Central memory CD8-positive, alpha-beta T cell (primary cell): Measurements from ENCODE around the gene DSCAML1.

Experiments used
- ATAC-seq: fragments of 150-1000 bp; cut with Tn5 transposase; replicated peaks from 2 replicates; pipeline ENCODE4 v1.10.0; 2022; ENCODE audit warnings: mild to moderate bottlenecking, moderate FRiP score, moderate number of reproducible peaks; ENCODE audit not compliant: poor library complexity, severe bottlenecking; ENCODE audit errors: extremely low read depth
- DNase-seq, 2 donors: peaks; one replicate each; pipeline ENCODE4 v3.0.0; 2021; ENCODE audit warnings: low spot score in 2 of 2
- H3K27ac Mint-ChIP-seq: one replicate; pipeline ENCODE4 v1.8.0; 2022; ENCODE audit warnings: low read depth, mild to moderate bottlenecking, moderate library complexity, mixed read lengths
- H3K27me3 Mint-ChIP-seq: one replicate; pipeline ENCODE4 v1.8.0; 2022; ENCODE audit warnings: mixed read lengths
- H3K36me3 Mint-ChIP-seq: one replicate; pipeline ENCODE4 v1.8.0; 2022; ENCODE audit warnings: mild to moderate bottlenecking, moderate library complexity, mixed read lengths; ENCODE audit not compliant: insufficient read depth
- H3K4me1 Mint-ChIP-seq: one replicate; pipeline ENCODE4 v1.8.0; 2022; ENCODE audit warnings: mixed read lengths
- H3K4me3 Mint-ChIP-seq: one replicate; pipeline ENCODE4 v1.8.0; 2022; ENCODE audit warnings: mild to moderate bottlenecking, moderate library complexity, mixed read lengths
- H3K9me3 Mint-ChIP-seq: one replicate; pipeline ENCODE4 v1.8.0; 2022; ENCODE audit warnings: mixed read lengths

Gene DSCAML1

DNA sequence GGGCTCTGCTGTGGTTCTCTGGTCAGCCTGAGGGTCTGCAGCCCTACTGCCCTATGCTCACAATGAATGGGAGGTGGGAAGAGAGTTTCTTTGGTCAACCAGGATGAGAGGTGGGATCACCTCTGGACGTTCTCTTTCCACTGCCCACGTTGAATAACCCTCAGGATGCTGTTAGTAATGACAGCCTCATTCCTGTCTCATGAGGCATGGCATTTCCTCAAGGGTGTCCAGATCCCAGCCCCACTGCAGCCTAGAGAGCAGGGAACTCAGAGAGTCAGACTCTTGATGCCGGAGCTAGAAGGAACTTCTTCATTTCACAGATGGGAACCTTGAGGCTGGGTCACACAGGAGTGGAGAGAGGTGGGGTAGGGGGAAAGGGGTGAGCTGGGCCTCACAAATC lies 273.3 kb downstream of the DSCAML1 start:
- H3K27me3 Mint-ChIP-seq = peaks cover 13% of the 10 kb centered on the region
- H3K9me3 Mint-ChIP-seq = no peaks in the 10 kb centered on the region
- no peak for DNase-seq
- no peak overlapping the region for H3K4me3 Mint-ChIP-seq
- no peaks in the 10 kb centered on the region for H3K4me1 Mint-ChIP-seq
- no peak overlapping the region for H3K27ac Mint-ChIP-seq
- ATAC-seq = no peak
- H3K36me3 Mint-ChIP-seq = no peaks in the 10 kb centered on the region

GRCh38 chr11:117521974-117522373 lies 275.0 kb downstream of the DSCAML1 start:
- H3K9me3 Mint-ChIP-seq = no peaks in the 10 kb centered on the region
- no peak for DNase-seq
- no peaks in the 10 kb centered on the region for H3K36me3 Mint-ChIP-seq
- peaks cover 6% of the 10 kb centered on the region for H3K27me3 Mint-ChIP-seq
- no peak for ATAC-seq
- H3K4me3 Mint-ChIP-seq = no peak overlapping the region
- no peaks in the 10 kb centered on the region for H3K4me1 Mint-ChIP-seq
- no peak overlapping the region for H3K27ac Mint-ChIP-seq

DNA sequence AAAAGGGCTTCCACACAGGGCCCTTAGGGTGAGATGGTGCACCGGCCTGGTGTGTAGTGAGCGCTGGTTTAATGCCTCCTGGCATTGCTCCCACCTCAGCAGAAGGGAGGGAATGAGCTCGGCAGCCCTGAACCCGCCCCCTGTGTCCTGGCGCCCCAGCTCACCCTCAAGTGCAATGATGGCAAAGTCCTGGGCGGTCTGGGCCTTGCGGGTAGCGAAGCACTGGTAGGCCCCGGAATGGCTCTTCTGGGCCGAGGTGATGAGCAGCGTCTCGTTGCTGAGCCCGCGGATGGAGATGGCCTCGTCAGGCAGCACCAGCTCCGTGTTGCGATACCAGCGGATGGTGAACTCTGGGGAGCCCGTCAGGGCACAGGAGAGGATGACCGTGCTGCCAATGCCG lies 276.1 kb downstream of the DSCAML1 start:
- ATAC-seq = no peak
- Mint-ChIP-seq H3K36me3 (no peaks in the 10 kb centered on the region), H3K4me3 (no peak overlapping the region), H3K4me1 (no peaks in the 10 kb centered on the region), H3K27ac (no peak overlapping the region), H3K27me3 (peaks cover 13% of the 10 kb centered on the region), H3K9me3 (no peaks in the 10 kb centered on the region)
- DNase-seq = no peak

DNA sequence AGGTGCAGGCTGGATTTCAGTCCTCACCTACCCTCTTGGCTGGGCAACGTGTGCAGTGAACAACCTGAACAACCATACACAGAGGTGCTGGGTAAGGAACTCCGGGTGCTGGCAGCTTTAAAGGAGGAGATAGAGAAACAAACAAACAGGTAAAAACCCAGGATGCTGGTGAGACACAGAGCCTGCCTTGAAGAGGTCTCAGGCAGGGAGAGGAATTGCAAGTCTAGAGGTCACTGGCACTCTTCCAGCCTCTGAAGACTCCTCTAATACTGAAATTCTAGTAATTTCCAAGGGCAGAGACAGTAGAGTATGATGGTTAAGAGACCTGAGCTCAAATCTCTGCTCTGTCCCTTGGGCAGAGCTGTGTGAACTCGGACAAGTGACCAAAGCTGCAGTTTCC lies 276.8 kb downstream of the DSCAML1 start:
- ATAC-seq = no peak
- Mint-ChIP-seq H3K36me3 (no peaks in the 10 kb centered on the region), H3K9me3 (no peaks in the 10 kb centered on the region), H3K27ac (no peak overlapping the region), H3K4me3 (no peak overlapping the region), H3K27me3 (peaks cover 15% of the 10 kb centered on the region), H3K4me1 (no peaks in the 10 kb centered on the region)
- no peak for DNase-seq

DNA sequence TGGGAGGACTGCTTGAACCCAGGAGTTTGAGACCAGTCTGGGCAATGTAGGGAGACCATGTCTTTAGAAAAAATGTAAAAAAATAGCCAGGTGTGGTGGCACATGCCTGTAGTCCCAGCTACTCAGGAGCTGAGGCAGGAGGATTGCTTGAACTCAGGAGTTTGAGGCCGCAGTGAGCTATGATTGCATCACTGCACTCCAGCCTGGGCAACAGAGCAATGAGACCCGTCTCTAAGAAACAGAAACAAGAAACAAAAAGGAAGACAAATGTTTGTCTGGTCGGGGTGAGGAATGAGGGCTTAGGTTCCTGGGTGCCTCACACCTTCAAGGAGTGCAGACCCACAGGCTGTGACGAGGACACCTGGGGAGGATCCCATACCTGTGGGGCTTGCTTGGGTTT lies 277.4 kb downstream of the DSCAML1 start:
- no peak for DNase-seq
- no peaks in the 10 kb centered on the region for H3K9me3 Mint-ChIP-seq
- no peaks in the 10 kb centered on the region for H3K4me1 Mint-ChIP-seq

DNA sequence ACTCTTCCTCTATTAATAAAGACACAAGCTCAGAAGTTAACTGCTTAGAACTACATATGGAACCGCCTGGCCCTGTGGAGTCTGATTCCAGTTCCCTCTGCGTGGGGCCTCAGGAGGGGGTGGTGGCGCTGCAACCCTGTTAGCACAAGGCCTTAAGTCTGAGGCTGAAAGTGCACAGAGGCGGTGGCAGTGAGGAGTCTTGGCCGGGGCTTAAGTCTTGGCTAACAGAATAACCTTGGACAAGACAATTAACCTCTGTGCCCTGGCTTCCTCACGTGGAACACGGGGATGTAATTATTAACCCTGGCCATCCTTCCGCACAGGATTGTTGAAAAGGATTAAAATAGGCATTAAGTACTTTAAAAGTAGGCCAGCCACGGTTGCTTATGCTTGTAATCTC lies 277.8 kb downstream of the DSCAML1 start:
- Mint-ChIP-seq H3K9me3 (no peaks in the 10 kb centered on the region), H3K4me3 (no peak overlapping the region), H3K27me3 (peaks cover 24% of the 10 kb centered on the region), H3K36me3 (no peaks in the 10 kb centered on the region), H3K4me1 (no peaks in the 10 kb centered on the region), H3K27ac (no peak overlapping the region)
- ATAC-seq (no peak), DNase-seq (no peak)

More for the DNA sequence above, 277.4 kb downstream of the DSCAML1 start:
- Mint-ChIP-seq H3K4me3 (no peak overlapping the region), H3K27me3 (peaks cover 20% of the 10 kb centered on the region), H3K27ac (no peak overlapping the region), H3K36me3 (no peaks in the 10 kb centered on the region)
- ATAC-seq = no peak

- Mint-ChIP-seq H3K27ac (no peak overlapping the region), H3K9me3 (no peaks in the 10 kb centered on the region), H3K4me3 (no peak overlapping the region), H3K4me1 (no peaks in the 10 kb centered on the region), H3K27me3 (peaks cover 30% of the 10 kb centered on the region), H3K36me3 (no peaks in the 10 kb centered on the region)
- ATAC-seq = no peak
- DNase-seq = no peak
Observed at GRCh38 chr11:117518455-117518854, 278.6 kb downstream of the DSCAML1 start.

DNA sequence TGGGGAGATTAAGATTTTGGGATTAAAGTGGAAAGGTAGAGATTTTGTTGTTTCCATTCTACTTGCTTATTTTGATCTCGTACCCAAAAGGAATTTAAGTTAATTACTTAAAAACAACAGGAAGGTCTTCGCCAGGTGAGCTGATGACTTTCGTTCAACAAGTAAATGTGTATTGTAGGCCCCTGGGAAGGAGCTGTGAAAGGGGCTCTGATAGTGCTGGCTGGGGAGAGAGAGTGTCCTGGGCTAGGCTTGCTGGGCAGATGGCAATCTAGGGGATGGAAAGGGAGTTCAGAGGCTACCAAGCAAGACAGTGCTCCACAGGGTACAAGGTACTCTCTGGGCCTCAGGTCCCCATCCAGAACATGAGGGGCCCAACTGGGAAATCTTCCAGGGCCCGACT lies 279.9 kb downstream of the DSCAML1 start:
- Mint-ChIP-seq H3K9me3 (no peaks in the 10 kb centered on the region), H3K27me3 (peaks cover 31% of the 10 kb centered on the region), H3K4me3 (no peak overlapping the region), H3K36me3 (no peaks in the 10 kb centered on the region), H3K27ac (no peak overlapping the region), H3K4me1 (no peaks in the 10 kb centered on the region)
- ATAC-seq = no peak
- DNase-seq = no peak

DNA sequence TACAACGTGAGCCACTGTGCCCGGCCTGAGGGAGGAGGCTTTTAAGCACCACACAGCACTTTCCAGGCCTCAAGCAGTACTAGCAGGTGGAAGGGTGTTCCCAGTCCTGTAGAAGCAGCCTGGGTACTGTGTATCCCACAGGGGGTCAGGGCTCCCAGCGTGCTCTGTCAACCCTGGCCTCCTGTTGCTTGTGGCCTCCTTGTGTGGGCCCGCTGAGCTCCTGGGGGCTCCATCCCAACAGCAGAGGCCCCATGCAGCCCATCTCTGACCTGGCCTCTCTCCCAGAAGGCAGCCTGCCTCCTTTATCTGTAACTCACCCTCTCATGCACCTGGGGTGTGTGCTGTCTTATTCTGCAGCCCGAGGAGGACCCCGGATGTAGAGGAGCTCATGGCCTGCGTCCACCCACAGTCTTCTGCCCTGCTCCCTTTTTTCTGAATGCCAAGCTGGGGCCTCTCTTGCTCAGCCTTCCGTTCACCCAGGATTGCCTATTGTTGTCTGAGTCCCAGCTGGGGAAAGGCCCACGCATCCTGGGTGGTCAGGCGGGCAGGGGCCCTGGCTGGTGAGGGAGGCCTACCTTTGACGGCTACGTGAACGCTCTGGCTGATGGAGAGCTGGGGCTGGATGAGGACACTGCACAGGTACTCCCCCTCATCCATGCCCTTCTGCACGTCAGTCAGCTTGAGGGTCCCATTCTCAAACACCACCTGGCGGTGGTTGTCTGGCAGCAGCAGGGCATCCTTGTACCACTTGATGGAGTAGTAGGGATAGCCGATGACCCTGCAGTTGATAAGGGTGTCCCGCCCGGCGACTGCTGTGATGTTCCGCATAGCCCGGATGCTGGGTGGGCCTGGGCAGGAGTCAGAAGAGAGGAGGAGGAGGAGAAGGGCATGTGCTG lies 280.9 kb downstream of the DSCAML1 start:
- ATAC-seq (no peak), DNase-seq (no peak)
- H3K4me1 Mint-ChIP-seq = no peaks in the 10 kb centered on the region
- no peaks in the 10 kb centered on the region for H3K9me3 Mint-ChIP-seq
- no peak overlapping the region for H3K4me3 Mint-ChIP-seq
- H3K27me3 Mint-ChIP-seq = peaks cover 40% of the 10 kb centered on the region
- H3K27ac Mint-ChIP-seq = no peak overlapping the region
- H3K36me3 Mint-ChIP-seq = no peaks in the 10 kb centered on the region

GRCh38 chr11:117514256-117514655 lies 282.8 kb downstream of the DSCAML1 start:
- Mint-ChIP-seq H3K27me3 (peaks cover 52% of the 10 kb centered on the region), H3K9me3 (no peaks in the 10 kb centered on the region), H3K4me1 (no peaks in the 10 kb centered on the region), H3K27ac (no peak overlapping the region), H3K36me3 (no peaks in the 10 kb centered on the region), H3K4me3 (no peak overlapping the region)
- DNase-seq (no peak), ATAC-seq (no peak)

GRCh38 chr11:117513666-117514065 lies 283.4 kb downstream of the DSCAML1 start:
- Mint-ChIP-seq H3K36me3 (no peaks in the 10 kb centered on the region), H3K27ac (no peak overlapping the region), H3K27me3 (peaks cover 52% of the 10 kb centered on the region), H3K4me3 (no peak overlapping the region), H3K4me1 (no peaks in the 10 kb centered on the region), H3K9me3 (no peaks in the 10 kb centered on the region)
- no peak for DNase-seq
- no peak for ATAC-seq

GRCh38 chr11:117511931-117512539 lies 285.0 kb downstream of the DSCAML1 start:
- no peak overlapping the region for H3K27ac Mint-ChIP-seq
- H3K9me3 Mint-ChIP-seq = no peaks in the 10 kb centered on the region
- no peaks in the 10 kb centered on the region for H3K4me1 Mint-ChIP-seq
- no peaks in the 10 kb centered on the region for H3K36me3 Mint-ChIP-seq
- DNase-seq (no peak), ATAC-seq (no peak)
- peaks cover 64% of the 10 kb centered on the region for H3K27me3 Mint-ChIP-seq
- no peak overlapping the region for H3K4me3 Mint-ChIP-seq

DNA sequence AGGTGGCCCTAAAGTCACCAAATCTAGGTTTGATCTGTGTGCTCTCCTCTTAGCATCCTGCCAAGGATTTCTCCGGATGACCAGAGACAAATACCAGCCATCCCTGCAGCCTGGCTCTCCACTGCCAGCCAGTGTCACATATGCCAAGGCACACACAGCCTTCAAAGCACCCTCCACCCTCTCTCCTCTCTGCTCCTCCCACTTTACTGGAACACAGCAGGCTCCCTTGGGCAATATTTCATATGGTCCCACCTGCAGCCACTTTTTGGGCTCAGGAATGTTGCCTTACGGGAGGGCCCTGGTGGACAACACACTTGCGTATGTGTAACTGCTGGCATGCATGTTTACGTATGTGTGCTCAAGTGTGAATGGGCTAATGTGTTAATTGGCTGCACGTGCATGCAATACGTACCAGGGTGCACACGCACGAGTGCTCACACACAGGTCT lies 285.5 kb downstream of the DSCAML1 start:
- no peaks in the 10 kb centered on the region for H3K9me3 Mint-ChIP-seq
- ATAC-seq = no peak
- no peak overlapping the region for H3K4me3 Mint-ChIP-seq

More for the DNA sequence above, 285.5 kb downstream of the DSCAML1 start:
- Mint-ChIP-seq H3K4me1 (no peaks in the 10 kb centered on the region), H3K27me3 (peaks cover 63% of the 10 kb centered on the region), H3K36me3 (no peaks in the 10 kb centered on the region), H3K27ac (no peak overlapping the region)
- no peak for DNase-seq
